A549 (cell line): ENCODE data around the gene TOX2.

Experiments used
- BHLHE40 ChIP-seq: IDR thresholded peaks from 2 replicates; pipeline ENCODE4 v1.6.1; 2012; ENCODE audit warnings: low read depth, low read length, inconsistent platforms
- POLR2A ChIP-seq: IDR thresholded peaks from 2 replicates; pipeline ENCODE4 v1.6.1; 2012; ENCODE audit warnings: mild to moderate bottlenecking, low read length
- TF ChIP-seq, protein P1 (sequence below): fragments of >200 bp; sonication (Bioruptor Twin); formaldehyde crosslinking; IDR thresholded peaks from 3 replicates; pipeline ENCODE4 v1.5.1; 2016

DNA sequence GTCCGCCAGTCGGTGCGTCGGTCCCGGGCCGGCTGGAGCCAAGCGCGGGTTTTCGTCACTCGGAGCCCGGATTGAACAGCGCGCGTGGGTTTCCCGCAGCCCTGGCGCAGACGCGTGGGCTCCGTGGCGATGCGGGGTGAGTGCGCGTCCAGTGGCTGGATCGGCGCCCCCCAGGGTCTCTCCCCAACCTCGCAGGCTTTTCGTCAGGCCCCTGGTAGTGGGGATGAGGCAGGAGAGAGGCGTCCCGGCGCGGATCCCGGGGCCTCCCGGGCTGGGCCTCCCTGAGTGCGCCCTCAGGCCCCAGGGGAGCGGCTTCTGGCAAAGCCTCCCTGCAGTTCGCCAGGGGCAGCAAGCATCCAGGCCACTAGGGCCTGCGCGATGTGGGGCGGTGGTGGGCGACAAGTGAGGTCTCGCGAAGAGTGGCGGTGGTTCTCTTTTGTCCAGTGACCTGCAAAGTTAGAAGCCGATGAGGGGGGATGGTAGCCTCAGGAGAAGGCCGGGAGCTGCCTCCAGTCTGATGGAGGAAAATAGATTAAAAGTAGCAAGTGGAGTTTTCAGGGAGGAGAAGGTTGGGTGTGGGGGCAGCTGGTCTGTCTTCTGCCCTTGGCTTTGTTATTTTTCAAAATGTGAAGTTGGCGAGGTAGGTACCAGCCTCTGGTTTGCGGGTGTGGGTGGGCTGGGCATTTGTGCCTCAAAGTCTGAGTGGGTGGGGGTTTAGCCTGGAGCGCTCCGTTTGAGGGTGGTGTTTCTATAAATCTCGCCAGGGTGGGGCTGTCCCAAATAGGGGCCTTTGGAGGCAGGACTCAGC, 1.6 kb downstream of the TOX2 start:
- TF ChIP-seq, protein P1, sequence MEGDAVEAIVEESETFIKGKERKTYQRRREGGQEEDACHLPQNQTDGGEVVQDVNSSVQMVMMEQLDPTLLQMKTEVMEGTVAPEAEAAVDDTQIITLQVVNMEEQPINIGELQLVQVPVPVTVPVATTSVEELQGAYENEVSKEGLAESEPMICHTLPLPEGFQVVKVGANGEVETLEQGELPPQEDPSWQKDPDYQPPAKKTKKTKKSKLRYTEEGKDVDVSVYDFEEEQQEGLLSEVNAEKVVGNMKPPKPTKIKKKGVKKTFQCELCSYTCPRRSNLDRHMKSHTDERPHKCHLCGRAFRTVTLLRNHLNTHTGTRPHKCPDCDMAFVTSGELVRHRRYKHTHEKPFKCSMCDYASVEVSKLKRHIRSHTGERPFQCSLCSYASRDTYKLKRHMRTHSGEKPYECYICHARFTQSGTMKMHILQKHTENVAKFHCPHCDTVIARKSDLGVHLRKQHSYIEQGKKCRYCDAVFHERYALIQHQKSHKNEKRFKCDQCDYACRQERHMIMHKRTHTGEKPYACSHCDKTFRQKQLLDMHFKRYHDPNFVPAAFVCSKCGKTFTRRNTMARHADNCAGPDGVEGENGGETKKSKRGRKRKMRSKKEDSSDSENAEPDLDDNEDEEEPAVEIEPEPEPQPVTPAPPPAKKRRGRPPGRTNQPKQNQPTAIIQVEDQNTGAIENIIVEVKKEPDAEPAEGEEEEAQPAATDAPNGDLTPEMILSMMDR, result no peak
- no peak for TF ChIP-seq POLR2A
- no peak for TF ChIP-seq BHLHE40
